ENCODE measurements around the gene KIAA0753. TPM values are rescaled to one million over a fixed set of nuclear protein-coding genes. Genes with fewer than 3 reads are reported as not detected.

Gene KIAA0753
- total and polyA plus RNA-seq, 10 of the 15 experiments (the other 5 are each of a cell fraction or from before 2014, with no cell fraction given), result 2.2 to 15.2 (median 7.7) TPM

- H3K4me3 ChIP-seq, result no peak overlapping the region
- no TSS peak for BruUV-seq (replicated peaks)
- no peaks in the 10 kb centered on the region for H4K20me1 ChIP-seq (ENCODE audit: control insufficient read depth, insufficient read depth)
- 59% methylated on average over 15 of the region's 15 CpGs for WGBS (ENCODE audit: insufficient coverage, insufficient replicate concordance, low lambda C conversion rate, missing lambda C conversion rate)
- ATAC-seq (no peak), FAIRE-seq (no peak), DNase-seq (ENCODE audit: low read depth, low spot score) (no peak)
- H3K79me2 ChIP-seq (ENCODE audit: control insufficient read depth, insufficient read depth, low read length), result no peaks in the 10 kb centered on the region
- no peaks in the 10 kb centered on the region for H3K36me3 ChIP-seq (ENCODE audit: control insufficient read depth in 2 of 2, insufficient read depth in 2 of 2, low read length in 1 of 2)
- no peak overlapping the region for H3K27ac ChIP-seq (ENCODE audit: control insufficient read depth, insufficient read depth)
- no peak overlapping the region for H3K9ac ChIP-seq (ENCODE audit: control insufficient read depth, insufficient read depth, low read length)
- RAD21 ChIA-PET (ENCODE audit: unreplicated experiment), result no interaction called here
- POLR2A ChIA-PET, result no interaction called here
- SMC1A ChIA-PET (ENCODE audit: uncharacterized antibody, unreplicated experiment), result no interaction called here
- intact Hi-C loops (cut with micrococcal nuclease; ENCODE audit: unreplicated experiment) (no loop called here), in situ Hi-C loops (cut with MboI) (no loop called here)
- H3K27me3 ChIP-seq (replicated peaks in 1 of 2; ENCODE audit: control insufficient read depth in 2 of 2, insufficient read depth in 2 of 2, low read length in 1 of 2), result no peaks in the 10 kb centered on the region
- TF ChIP-seq SMC3 (IDR thresholded peaks at IDR 0.05; ENCODE audit: borderline replicate concordance, low read length), result no peak
- TF ChIP-seq, protein P1, sequence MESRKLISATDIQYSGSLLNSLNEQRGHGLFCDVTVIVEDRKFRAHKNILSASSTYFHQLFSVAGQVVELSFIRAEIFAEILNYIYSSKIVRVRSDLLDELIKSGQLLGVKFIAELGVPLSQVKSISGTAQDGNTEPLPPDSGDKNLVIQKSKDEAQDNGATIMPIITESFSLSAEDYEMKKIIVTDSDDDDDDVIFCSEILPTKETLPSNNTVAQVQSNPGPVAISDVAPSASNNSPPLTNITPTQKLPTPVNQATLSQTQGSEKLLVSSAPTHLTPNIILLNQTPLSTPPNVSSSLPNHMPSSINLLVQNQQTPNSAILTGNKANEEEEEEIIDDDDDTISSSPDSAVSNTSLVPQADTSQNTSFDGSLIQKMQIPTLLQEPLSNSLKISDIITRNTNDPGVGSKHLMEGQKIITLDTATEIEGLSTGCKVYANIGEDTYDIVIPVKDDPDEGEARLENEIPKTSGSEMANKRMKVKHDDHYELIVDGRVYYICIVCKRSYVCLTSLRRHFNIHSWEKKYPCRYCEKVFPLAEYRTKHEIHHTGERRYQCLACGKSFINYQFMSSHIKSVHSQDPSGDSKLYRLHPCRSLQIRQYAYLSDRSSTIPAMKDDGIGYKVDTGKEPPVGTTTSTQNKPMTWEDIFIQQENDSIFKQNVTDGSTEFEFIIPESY (IDR thresholded peaks at IDR 0.05), result no peak
- no peak for TF ChIP-seq SP1 (IDR thresholded peaks at IDR 0.05; ENCODE audit: low read depth, low read length)
- no peak for TF ChIP-seq NFIC (IDR thresholded peaks at IDR 0.05; ENCODE audit: low read depth, low read length)
- no peak for TF ChIP-seq POLR2A (IDR thresholded peaks at IDR 0.05; ENCODE audit: low read depth, low read length)
- no peak for TF ChIP-seq RAD21 (IDR thresholded peaks at IDR 0.05; ENCODE audit: insufficient read depth, low read depth, low read length)
- TF ChIP-seq ZBED1 (IDR thresholded peaks at IDR 0.05; ENCODE audit: borderline replicate concordance), result no peak
- TF ChIP-seq, protein P2, sequence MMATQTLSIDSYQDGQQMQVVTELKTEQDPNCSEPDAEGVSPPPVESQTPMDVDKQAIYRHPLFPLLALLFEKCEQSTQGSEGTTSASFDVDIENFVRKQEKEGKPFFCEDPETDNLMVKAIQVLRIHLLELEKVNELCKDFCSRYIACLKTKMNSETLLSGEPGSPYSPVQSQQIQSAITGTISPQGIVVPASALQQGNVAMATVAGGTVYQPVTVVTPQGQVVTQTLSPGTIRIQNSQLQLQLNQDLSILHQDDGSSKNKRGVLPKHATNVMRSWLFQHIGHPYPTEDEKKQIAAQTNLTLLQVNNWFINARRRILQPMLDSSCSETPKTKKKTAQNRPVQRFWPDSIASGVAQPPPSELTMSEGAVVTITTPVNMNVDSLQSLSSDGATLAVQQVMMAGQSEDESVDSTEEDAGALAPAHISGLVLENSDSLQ (IDR thresholded peaks at IDR 0.05), result no peak
- no peak for TF ChIP-seq NBN (IDR thresholded peaks at IDR 0.05)
- no peak for TF ChIP-seq FOS (IDR thresholded peaks at IDR 0.05; ENCODE audit: borderline replicate concordance, extremely low read depth, insufficient read length)
- no peak for TF ChIP-seq MTA2 (IDR thresholded peaks at IDR 0.05; ENCODE audit: low read depth)
- no peak for TF ChIP-seq ZBTB4 (CRISPR knock-in tag; IDR thresholded peaks at IDR 0.05)
- no peak for TF ChIP-seq NFYB (IDR thresholded peaks at IDR 0.05; ENCODE audit: insufficient read depth, low read depth, low read length)
- TF ChIP-seq RELA (IDR thresholded peaks at IDR 0.05; ENCODE audit: borderline replicate concordance, partially characterized antibody), result no peak
- TF ChIP-seq ZNF274 (IDR thresholded peaks at IDR 0.05; ENCODE audit: insufficient read depth, insufficient read length), result no peak
- TF ChIP-seq E4F1 (IDR thresholded peaks at IDR 0.05; ENCODE audit: borderline replicate concordance, partially characterized antibody), result no peak
- H2AFZ ChIP-seq (ENCODE audit: control insufficient read depth, low read depth, low read length), result no peak overlapping the region
- H3K4me1 ChIP-seq (ENCODE audit: control insufficient read depth, insufficient read depth, low read length), result no peaks in the 10 kb centered on the region
- H3K9me3 ChIP-seq (replicated peaks; ENCODE audit: control insufficient read depth, insufficient read depth, low read length), result no peaks in the 10 kb centered on the region
- CTCF ChIA-PET, result no interaction called here
- H3K4me2 ChIP-seq (ENCODE audit: control insufficient read depth, insufficient read depth), result no peak overlapping the region
These were observed 72.9 kb downstream of the KIAA0753 start for GRCh38 chr17:6567528-6568183.
